Endothelial cell of umbilical vein (primary cell): ENCODE measurements around the gene NFATC3. TPM values are rescaled to one million over a fixed set of nuclear protein-coding genes. Genes with fewer than 3 reads are reported as not detected.

Experiments used
- BruUV-seq: library from RNA; stranded (reverse); fragments of 400-500 nt; replicated peaks from 2 replicates; lab custom pipeline; 2021; lab: Mats Ljungman, UMichigan
- CTCF ChIA-PET: fragments of 300-600, 350-600 bp; sonication (Branson Sonifier 250); formaldehyde crosslinking; loops from one replicate; lab custom pipeline; 2021; ENCODE audit warnings: antibody characterized with exemption, inconsistent platforms; lab: Charles Lee
- POLR2A ChIA-PET: fragments of 300-600, 350-600 bp; sonication (Branson Sonifier 250); formaldehyde crosslinking; loops from one replicate; lab custom pipeline; 2021; ENCODE audit warnings: antibody characterized with exemption, inconsistent platforms; lab: Charles Lee
- DNase-seq: peaks from one replicate; pipeline ENCODE4 v3.0.0-alpha.2; 2011; ENCODE audit warnings: low read depth, low spot score
- FAIRE-seq: peaks from 2 replicates; lab custom pipeline; 2011; peaks lifted over from hg19 to GRCh38; lab: Jason Lieb, UNC
- H2AFZ ChIP-seq: 2 replicates; pipeline ENCODE4 v1.6.0; 2012; ENCODE audit warnings: low read depth, low read length, control low read depth, inconsistent platforms
- H3K27ac ChIP-seq: 2 replicates; pipeline ENCODE4 v1.5.1; 2011; ENCODE audit warnings: low read depth, mild to moderate bottlenecking, control low read depth, low read length, moderate library complexity; ENCODE audit not compliant: insufficient read depth
- H3K27me3 ChIP-seq, 2 experiments: 2 replicates each; pipeline versions ENCODE4 v1.6.0 to v1.6.1; 2011; ENCODE audit warnings: low read length in 2 of 2, mixed read lengths in 1 of 2; ENCODE audit not compliant: control insufficient read depth in 2 of 2, insufficient read depth in 2 of 2
- H3K36me3 ChIP-seq, 2 experiments: 2 replicates in 1 of 2; 3 replicates in 1 of 2; pipeline ENCODE4 v1.5.1; 2011; ENCODE audit warnings: low read length in 2 of 2, mild to moderate bottlenecking in 1 of 2, moderate library complexity in 1 of 2; ENCODE audit not compliant: control insufficient read depth in 2 of 2, insufficient read depth in 2 of 2; ENCODE audit errors: extremely low read depth in 1 of 2
- H3K4me1 ChIP-seq: 3 replicates; pipeline ENCODE4 v1.5.1; 2011; ENCODE audit warnings: mild to moderate bottlenecking, low read length; ENCODE audit not compliant: control insufficient read depth, insufficient read depth; ENCODE audit errors: extremely low read depth
- H3K4me2 ChIP-seq: 2 replicates; pipeline ENCODE4 v1.6.1; 2011; ENCODE audit warnings: low read length, control low read depth, mixed read lengths; ENCODE audit not compliant: insufficient read depth
- H3K4me3 ChIP-seq, 3 experiments: fragments of 200-600 bp in 1 of 3; sonication (generic), shearing (Covaris generic) in 1 of 3; replicated peaks in 1 of 3; 2 replicates each; pipeline ENCODE4 v1.5.1; 2011 to 2016; ENCODE audit warnings: control low read depth in 3 of 3, low read length in 3 of 3, mild to moderate bottlenecking in 2 of 3, inconsistent platforms in 1 of 3, low read depth in 1 of 3, moderate library complexity in 1 of 3; ENCODE audit not compliant: insufficient read depth in 1 of 3
- H3K79me2 ChIP-seq: 2 replicates; pipeline ENCODE4 v1.6.0; 2012; ENCODE audit warnings: low read length, inconsistent platforms; ENCODE audit not compliant: control insufficient read depth, insufficient read depth
- H3K9ac ChIP-seq: replicated peaks from 2 replicates; pipeline ENCODE3; 2011; ENCODE audit warnings: low read length, control low read depth; ENCODE audit not compliant: insufficient read depth; ENCODE audit errors: extremely low read depth
- H3K9me1 ChIP-seq: replicated peaks from 3 replicates; pipeline ENCODE4 v1.6.0; 2011; ENCODE audit warnings: mild to moderate bottlenecking, low read length; ENCODE audit not compliant: control insufficient read depth, insufficient read depth; ENCODE audit errors: extremely low read depth
- H3K9me3 ChIP-seq: replicated peaks from 2 replicates; pipeline ENCODE4 v1.5.1; 2012; ENCODE audit warnings: low read length, inconsistent platforms; ENCODE audit not compliant: control insufficient read depth, insufficient read depth
- H4K20me1 ChIP-seq: replicated peaks from 2 replicates; pipeline ENCODE3; 2011; ENCODE audit warnings: mild to moderate bottlenecking, low read length; ENCODE audit not compliant: control insufficient read depth, insufficient read depth; ENCODE audit errors: extremely low read depth
- EZH2 ChIP-seq: IDR thresholded peaks from 2 replicates; pipeline ENCODE4 v1.6.1; 2012; ENCODE audit warnings: borderline replicate concordance, low read depth, mild to moderate bottlenecking, moderate library complexity, low read length, inconsistent platforms; ENCODE audit not compliant: severe bottlenecking
- FOS ChIP-seq: IDR thresholded peaks from 2 replicates; pipeline ENCODE4 v1.6.1; 2011; ENCODE audit warnings: mild to moderate bottlenecking, low read length, moderate library complexity, borderline replicate concordance; ENCODE audit not compliant: insufficient read depth
- GATA2 ChIP-seq: IDR thresholded peaks from 2 replicates; pipeline ENCODE4 v1.7.0; 2011; ENCODE audit warnings: low read depth, mild to moderate bottlenecking, moderate library complexity, mixed read lengths, low read length; ENCODE audit not compliant: insufficient read length, insufficient read depth
- JUN ChIP-seq: IDR thresholded peaks from 2 replicates; pipeline ENCODE4 v1.6.1; 2011; ENCODE audit warnings: borderline replicate concordance, low read depth; ENCODE audit not compliant: insufficient read length, insufficient read depth
- MYC ChIP-seq: IDR thresholded peaks from one replicate; pipeline ENCODE4 v1.6.1; 2011; ENCODE audit warnings: mild to moderate bottlenecking, low read depth, low read length
- POLR2A ChIP-seq: IDR thresholded peaks from 2 replicates; pipeline ENCODE4 v1.6.1; 2012; ENCODE audit warnings: low read depth, mild to moderate bottlenecking, control low read depth, low read length
- POLR2AphosphoS5 ChIP-seq: IDR thresholded peaks from 2 replicates; pipeline ENCODE4 v1.6.1; 2012; ENCODE audit warnings: low read depth, mild to moderate bottlenecking, control low read depth, low read length, moderate library complexity; ENCODE audit not compliant: insufficient read depth
- dilution Hi-C: fragments of 300-500 bp; cut with MboI; formaldehyde crosslinking; loops from one replicate; pipeline ENCODE4 v1.15.0; 2019; ENCODE audit warnings: low sequenced_read_pairs; ENCODE audit not compliant: extremely low pct_ligation_motif_present
- intact Hi-C: fragments of 100-400 bp; cut with micrococcal nuclease; formaldehyde crosslinking; loops from one replicate; pipeline ENCODE4 v1.10.0; 2022
- polyA plus RNA-seq, 4 experiments: library from polyadenylated mRNA; depleted of rRNA in 3 of 4; stranded (reverse) in 3 of 4; unstranded in 1 of 4; fragments of >200 nt; gene quantifications; 2 replicates each; pipeline versions ENCODE4 v1.2.1 to v1.2.3, GENCODE V29; 2011 to 2012; ENCODE audit warnings: missing spikeins in 1 of 4
- total RNA-seq: library from RNA; stranded (reverse); gene quantifications from 2 replicates; pipeline ENCODE4 v1.2.3, GENCODE V29; 2021
- TF ChIP-seq, protein P1 (sequence below), 2 donors: IDR thresholded peaks; 1 replicate in 1 of 2; 2 replicates in 1 of 2; pipeline ENCODE4 v1.5.1; 2011; ENCODE audit warnings: low read length in 2 of 2, mild to moderate bottlenecking in 2 of 2, moderate library complexity in 2 of 2, control low read depth in 1 of 2, inconsistent platforms in 1 of 2, low read depth in 1 of 2; ENCODE audit not compliant: insufficient read depth in 1 of 2; ENCODE audit errors: extremely low read depth in 1 of 2
- TF ChIP-seq, protein P2 (sequence below): IDR thresholded peaks from 2 replicates; pipeline ENCODE4 v1.6.1; 2011; ENCODE audit not compliant: insufficient read depth, insufficient read length

The NFATC3 gene
- total and polyA plus RNA-seq, 2 donors (not counting 3 experiments of a cell fraction or from before 2014, with no cell fraction given): 15.6 to 33.1 TPM

DNA sequence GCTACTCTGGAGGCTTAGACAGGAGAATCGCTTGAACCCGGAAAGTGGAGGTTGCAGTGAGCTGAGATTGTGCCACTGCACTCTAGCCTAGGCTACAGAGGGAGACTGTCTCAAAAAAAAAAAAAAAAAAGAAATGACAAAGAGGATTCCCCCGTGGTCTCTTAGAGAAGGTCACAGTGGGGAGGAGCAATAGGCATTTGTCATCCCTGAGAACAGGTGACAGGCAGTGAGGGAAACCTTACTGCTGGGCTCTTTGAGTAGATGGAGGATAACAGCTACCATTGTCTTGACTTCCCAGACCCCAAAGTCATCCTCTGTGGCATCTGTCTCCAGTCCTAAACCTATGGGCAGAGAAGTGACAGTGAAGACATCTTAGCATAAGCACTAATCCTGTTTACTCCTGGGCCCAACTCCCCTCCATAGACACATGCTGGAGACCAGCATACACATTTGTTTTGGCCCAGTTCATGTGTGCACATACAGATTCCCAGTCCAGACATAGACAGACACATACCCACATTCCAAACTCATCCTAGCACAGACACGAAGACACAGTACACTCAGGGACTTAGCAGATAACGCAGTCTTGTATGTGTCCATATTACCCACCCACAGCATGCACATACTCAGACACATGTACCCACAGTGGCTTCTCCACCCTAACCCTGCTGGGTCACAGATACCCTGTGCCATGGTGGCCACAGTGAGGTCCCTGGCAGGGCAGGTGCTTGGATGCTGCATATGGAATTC, 148.1 kb downstream of the NFATC3 start:
- no peak overlapping the region for H2AFZ ChIP-seq
- intact Hi-C loops (no loop called here), dilution Hi-C loops (no loop called here)
- H3K4me2 ChIP-seq: no peak overlapping the region
- H3K79me2 ChIP-seq: no peaks in the 10 kb centered on the region
- no peaks in the 10 kb centered on the region for H4K20me1 ChIP-seq
- no peak overlapping the region for H3K9ac ChIP-seq
- H3K9me1 ChIP-seq: no peaks in the 10 kb centered on the region
- ChIA-PET CTCF (interaction anchor here (0.6 to 0.8 kb wide), 2 partner anchors 192 to 205 kb away, joined by 3 read pairs; no protein-coding TSS in a partner anchor), POLR2A (no interaction called here)
- H3K4me3 ChIP-seq: no peak overlapping the region
- H3K36me3 ChIP-seq: no peaks in the 10 kb centered on the region
- no peak overlapping the region for H3K27ac ChIP-seq
- H3K4me1 ChIP-seq: peaks cover 13% of the 10 kb centered on the region
- no peak for TF ChIP-seq MYC
- no peak for TF ChIP-seq FOS
- TF ChIP-seq EZH2: no peak
- no peak for TF ChIP-seq JUN
- TF ChIP-seq, protein P1, sequence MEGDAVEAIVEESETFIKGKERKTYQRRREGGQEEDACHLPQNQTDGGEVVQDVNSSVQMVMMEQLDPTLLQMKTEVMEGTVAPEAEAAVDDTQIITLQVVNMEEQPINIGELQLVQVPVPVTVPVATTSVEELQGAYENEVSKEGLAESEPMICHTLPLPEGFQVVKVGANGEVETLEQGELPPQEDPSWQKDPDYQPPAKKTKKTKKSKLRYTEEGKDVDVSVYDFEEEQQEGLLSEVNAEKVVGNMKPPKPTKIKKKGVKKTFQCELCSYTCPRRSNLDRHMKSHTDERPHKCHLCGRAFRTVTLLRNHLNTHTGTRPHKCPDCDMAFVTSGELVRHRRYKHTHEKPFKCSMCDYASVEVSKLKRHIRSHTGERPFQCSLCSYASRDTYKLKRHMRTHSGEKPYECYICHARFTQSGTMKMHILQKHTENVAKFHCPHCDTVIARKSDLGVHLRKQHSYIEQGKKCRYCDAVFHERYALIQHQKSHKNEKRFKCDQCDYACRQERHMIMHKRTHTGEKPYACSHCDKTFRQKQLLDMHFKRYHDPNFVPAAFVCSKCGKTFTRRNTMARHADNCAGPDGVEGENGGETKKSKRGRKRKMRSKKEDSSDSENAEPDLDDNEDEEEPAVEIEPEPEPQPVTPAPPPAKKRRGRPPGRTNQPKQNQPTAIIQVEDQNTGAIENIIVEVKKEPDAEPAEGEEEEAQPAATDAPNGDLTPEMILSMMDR (IDR thresholded peaks at IDR 0.05; ENCODE audit: extremely low read depth in 1 of 2, insufficient read depth in 1 of 2, low read depth in 1 of 2, low read length in 2 of 2): no peak
- no peak for TF ChIP-seq POLR2A
- TF ChIP-seq POLR2AphosphoS5: no peak
- no peak for TF ChIP-seq GATA2
- TF ChIP-seq, protein P2, sequence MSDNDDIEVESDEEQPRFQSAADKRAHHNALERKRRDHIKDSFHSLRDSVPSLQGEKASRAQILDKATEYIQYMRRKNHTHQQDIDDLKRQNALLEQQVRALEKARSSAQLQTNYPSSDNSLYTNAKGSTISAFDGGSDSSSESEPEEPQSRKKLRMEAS: no peak
- no TSS peak for BruUV-seq
- DNase-seq (no peak), FAIRE-seq (no peak)
- no peaks in the 10 kb centered on the region for H3K9me3 ChIP-seq
- no peaks in the 10 kb centered on the region for H3K27me3 ChIP-seq
